HG03378 (cell line): Measurements from ENCODE around the gene ZMYND15.

Experiments used
- ATAC-seq: cut with Tn5 transposase; IDR thresholded peaks from one replicate; pipeline ENCODE4 v1.9.1; 2021; ENCODE audit warnings: mild to moderate bottlenecking, moderate library complexity; ENCODE audit not compliant: unreplicated experiment

The ZMYND15 gene

DNA sequence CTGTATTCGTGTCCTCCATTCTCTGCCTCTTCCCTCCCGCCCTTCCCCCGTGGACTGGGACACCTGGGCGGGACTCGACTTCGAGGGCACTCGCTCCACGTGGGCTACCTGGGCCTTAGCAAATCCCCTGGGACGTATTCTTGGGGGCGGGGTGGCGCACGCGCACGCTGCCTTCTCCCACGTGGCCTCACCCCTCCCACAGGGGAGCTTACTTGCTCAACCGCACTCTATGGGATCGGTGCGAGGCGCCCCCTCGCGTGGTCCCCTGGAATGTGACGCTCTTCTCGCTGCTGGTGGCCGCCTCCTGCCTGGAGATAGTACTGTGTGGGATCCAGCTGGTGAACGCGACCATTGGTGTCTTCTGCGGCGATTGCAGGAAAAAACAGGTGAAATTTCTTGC is 43.0 kb downstream of the ZMYND15 start:
- ATAC-seq: no peak

DNA sequence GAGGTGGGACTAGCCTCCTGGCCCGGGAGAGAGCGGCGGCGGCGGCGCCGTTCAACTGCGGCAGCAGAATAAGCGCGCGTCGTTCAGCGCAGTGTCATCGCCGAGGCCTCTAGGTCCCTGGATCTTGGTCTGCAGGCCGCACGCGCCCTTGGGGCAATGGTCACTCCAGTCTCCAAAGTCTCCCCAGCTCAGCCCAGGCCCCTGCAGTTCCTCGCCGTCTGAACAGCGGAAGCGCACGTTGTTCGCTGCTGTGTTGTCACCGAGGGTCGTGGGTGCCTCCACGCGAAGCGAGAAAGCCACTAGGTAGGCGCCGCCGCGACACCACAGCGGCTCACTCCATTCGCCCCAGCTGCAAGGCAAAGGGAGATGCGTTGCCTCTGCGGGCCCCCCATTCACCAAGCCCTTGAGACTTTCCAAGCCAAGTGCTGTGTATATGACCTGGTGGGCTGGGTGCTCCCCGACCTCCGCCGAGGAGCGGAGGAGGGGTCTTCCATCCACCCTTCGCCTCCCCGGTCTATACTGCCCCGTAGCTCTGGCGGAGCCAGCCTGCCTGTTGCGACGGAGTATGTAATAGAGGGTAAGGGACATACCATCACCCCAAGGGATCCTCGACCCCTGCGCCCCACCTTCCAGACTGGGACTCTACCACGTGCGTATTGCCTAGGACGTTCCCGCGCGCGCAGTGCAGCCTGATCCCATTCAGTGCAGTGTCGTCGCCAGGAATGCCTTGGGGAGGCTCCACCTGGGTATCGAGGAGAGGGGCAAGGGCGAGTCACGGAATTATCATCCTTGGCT is 45.9 kb downstream of the ZMYND15 start:
- ATAC-seq: no peak

DNA sequence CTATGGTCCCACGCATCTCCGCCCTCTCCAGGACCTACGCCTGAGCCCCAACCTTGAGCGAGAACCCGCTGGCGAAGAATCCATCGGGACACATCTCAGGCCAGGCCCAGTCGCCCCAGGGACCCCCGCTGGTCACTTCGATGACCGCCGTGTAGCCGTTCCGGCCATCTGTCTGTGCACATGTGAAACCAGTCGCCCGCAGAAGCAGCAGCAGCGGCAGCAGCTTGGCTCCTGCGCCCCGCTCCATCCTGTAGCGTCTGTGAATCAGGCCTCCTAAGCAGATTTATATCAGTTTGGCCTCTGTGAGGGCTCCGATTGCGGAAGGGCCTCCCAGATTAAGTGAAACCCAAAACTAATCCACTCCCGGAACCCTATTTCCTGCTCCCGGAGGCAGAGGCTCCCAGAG is 46.5 kb downstream of the ZMYND15 start, which contains the start of gene VMO1:
Gene VMO1 (minus strand): TSS at position 259 of the 406 bp plus-strand sequence. CDS start 12 bp downstream, at position 247.
- ATAC-seq: no peak

DNA sequence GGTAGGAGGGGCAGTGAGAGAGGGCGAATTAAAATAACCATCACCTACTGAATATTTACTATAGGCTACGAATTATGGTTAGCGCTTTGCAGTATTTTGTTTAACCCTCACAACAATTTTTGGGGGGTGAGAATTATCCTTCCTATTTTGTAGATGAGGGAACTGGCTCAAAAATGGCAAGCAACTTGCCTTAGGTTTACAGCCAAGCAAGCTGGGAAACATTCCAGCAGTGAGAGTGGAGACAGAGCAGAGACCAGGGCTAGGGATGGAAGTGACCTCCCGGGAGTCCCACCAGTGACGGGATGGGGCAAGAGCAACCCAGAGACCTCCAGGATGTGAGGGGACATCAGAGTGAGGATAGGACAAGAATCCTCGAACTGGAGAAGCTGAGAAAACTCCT is 46.9 kb downstream of the ZMYND15 start:
- no peak for ATAC-seq

DNA sequence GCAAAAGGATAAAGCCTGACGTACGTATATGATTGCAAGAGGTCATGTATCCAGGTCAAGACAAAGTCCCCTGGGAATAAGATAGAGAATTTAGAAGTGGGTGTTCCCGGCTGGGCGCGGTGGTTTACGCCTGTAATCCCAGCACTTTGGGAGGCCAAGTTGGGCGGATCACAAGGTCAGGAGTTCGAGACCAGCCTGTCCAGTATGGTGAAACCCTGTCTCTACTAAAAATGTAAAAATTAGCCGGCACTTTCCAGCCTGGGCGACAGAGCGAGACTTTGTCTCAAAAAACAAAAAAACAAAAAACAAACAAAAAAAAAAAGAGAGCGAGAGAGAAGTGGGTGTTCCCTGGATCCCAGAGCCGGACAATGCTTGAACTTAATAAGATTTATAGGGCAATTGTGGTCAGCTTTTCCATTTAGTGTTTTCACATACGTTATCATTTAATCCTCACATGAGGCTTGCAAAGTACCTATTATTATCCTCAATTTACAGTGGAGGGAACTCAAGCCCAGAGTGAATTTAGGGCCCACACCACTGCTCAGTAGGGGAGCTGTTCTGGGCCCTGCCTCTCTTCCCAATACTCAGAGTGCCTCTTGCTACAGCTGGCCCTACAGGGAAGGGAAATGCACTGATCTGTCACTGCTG is 48.6 kb downstream of the ZMYND15 start:
- ATAC-seq: no peak

DNA sequence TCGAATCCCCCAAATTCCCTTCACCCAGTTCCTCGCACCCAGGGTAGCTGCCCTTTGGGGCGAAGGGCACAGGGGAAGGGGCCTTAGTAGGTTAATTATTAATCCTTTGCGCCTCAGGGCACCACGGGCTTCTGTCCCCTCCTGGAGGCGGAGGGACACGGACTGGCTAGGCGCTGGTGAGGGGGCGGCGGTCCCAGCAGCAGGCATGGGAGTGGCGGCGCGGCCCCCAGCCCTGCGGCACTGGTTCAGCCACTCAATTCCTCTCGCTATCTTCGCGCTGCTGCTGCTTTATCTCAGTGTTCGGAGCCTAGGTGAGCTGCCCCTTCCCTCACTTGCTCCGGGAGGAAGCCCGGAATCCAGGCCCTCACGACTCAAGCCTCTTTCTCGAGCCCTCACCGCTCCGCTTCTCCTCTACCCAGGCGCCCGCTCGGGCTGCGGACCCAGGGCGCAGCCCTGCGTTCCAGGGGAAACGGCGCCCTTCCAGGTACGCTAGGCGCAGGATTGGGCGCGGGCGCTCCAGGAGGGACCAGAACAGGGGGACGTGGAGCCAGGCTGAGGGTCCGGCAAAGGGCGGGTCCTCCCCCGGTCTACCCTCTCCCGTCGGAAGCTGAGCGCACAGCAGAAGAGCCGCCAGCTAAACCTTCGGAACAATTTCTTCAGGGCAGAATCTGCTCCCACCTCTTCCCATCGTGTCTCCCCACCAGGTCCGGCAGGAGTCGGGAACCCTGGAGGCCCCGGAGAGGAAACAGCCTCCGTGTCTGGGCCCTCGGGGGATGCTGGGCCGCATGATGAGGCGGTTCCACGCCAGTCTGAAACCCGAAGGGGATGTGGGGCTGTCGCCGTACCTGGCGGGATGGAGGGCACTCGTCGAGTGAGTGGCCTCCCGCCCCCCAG is 49.4 kb downstream of the ZMYND15 start, which contains the start of gene GLTPD2:
Gene GLTPD2 (plus strand): TSS at position 158 of the 894 bp plus-strand sequence. CDS start 48 bp downstream, at position 206.
- ATAC-seq: no peak

DNA sequence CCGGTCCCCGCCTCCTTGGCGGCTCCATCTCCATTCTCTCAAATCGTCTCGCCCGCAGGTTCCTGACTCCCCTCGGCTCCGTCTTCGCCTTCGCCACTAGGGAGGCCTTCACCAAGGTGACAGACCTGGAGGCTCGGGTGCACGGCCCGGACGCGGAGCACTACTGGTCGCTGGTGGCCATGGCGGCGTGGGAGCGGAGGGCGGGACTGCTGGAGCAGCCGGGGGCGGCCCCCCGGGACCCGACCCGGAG is 50.0 kb downstream of the ZMYND15 start:
- no peak for ATAC-seq

DNA sequence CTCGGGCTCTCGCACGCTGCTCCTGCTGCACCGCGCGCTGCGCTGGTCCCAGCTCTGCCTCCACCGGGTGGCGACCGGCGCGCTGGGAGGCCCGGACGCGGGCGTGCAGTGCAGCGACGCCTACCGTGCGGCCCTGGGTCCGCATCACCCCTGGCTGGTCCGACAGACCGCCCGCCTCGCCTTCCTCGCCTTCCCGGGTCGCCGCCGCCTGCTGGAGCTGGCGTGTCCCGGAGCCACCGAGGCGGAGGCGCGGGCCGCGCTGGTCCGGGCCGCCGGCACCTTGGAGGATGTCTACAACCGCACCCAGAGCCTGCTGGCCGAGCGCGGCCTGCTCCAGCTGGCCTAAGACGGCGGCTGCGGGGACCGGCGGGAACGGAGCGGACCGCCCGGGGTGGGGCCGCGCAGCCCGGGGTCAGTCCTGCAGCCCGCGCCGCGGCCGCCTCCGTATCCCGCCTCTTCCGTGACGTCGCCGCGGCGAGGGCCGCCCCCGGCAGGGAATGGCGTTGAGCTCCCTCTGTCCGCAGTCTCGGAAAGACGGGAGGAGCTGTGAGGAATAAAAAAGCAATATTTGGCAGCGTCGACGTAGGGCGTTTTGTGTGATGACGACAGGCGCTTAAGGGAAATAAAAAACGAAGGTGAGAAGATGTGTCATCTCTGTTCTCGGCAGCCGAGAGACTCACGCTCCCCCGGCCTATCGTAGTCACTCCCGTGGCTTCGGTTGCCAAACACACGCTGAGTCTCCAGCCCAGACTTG is 50.5 kb downstream of the ZMYND15 start:
- ATAC-seq: peak; percentile 63

DNA sequence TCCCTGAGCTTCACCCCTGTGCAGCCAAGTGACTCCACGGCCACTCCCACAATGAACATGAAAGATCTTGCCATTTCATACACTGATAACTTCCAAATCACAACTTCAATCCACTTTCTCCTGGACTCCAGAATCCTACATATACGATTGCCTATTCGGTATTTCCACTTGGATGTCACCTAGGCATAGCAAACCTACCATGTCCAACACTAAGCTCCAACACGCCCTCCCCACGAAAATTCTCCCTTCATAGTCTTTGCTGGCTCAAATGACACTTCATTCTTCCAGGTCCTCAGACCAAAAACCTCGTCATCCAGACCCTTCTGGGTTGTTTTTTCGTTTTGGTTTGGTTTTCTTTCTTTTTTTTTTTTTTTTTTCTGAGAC is 51.1 kb downstream of the ZMYND15 start:
- ATAC-seq: no peak

DNA sequence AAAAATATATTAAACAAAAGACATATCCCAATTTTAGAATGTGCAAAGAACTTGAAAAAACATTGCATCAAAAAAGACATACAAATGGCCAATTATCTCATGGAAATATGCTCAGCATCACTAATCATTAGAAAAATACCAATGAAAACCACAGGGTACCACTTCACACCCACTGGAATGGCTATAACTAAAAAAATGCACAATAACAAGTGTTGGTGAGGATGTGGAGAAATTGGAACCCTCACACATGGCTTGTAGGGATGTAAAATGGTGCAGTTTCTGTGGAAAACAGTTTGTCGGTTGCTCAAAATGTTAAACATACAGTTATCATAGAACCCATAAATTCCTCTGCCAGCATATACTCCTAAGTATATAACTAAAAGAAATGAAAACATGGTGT is 55.5 kb downstream of the ZMYND15 start:
- no peak for ATAC-seq
